Measurements from ENCODE around the gene FBXO36.
"Not testable (repeated sequence)": the region's sequence is repeated elsewhere in the genome, so short reads cannot be mapped to it uniquely, and the experiment has no call there.

Gene FBXO36, protein sequence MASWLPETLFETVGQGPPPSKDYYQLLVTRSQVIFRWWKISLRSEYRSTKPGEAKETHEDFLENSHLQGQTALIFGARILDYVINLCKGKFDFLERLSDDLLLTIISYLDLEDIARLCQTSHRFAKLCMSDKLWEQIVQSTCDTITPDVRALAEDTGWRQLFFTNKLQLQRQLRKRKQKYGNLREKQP

DNA sequence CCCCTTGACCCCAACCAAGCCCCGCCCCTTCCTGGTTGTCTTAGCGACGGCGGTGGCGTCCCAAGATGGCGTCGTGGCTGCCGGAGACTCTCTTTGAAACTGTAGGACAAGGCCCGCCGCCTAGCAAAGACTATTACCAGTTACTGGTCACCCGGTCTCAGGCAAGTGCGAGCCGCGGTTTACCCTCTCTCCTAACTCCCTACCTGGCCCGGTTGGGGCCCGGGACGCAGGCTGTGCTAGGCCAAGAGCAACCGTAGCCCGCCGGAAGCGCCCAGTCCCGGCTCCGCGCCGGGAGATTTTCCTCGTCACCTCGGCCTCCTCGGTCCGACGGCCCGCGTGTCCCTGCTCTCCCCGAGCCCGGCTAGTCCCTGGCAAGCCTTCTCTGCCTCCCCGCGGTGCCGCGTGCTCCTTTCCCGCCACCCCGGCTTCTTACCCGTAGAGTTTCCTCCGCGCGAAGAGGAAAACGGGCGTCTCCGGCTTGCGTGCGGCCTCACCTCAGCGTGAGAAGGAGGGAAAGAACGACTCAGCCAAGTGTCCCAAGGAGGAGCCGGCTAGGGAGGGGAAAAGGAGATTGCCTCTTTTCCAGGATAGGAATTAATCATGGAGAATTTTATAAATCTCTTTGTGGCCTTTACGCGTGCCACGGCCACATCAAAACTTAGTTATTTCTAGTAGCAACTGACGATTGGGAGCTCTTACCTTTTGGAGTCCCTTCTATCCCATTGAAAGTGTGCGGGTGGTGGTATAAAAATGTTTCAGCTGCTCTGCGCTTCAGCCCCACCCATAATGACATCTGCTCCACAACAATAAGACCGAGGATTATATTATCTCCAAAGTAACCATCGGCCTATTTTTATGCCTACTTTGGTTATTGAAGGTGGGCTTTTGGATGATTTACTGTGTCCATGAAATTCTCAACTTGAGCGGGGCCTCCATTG lies at the start of gene FBXO36:
TSS of gene FBXO36 (plus strand) at position 55 of the 938 bp plus-strand sequence. CDS start at position 66, 11 bp downstream.
- in situ Hi-C loops (cut with MboI; ENCODE audit: low sequenced_read_pairs) = no loop called here

DNA sequence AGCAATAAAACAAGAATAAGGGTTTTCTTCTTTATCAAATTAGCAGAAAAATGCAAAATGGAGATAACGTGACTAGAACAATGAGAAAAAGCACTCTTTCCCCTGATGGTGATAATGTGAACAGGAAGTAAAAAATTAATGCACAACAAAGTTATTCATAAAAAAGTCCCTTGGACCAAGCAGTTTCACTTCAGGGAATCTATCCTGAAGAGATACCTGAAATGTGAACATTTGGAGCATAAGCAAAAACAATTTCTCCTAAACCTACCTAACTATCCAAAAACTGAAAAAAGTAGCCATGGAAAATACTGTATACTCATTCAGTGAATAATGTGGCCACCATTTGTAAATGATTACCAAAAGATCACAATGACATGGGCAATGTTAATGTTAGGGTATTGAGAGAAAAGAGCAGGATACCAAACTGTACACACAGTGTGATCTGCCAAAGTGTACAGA lies 49.2 kb upstream of the FBXO36 start:
- in situ Hi-C loops (cut with MboI; ENCODE audit: low sequenced_read_pairs) = no loop called here

DNA sequence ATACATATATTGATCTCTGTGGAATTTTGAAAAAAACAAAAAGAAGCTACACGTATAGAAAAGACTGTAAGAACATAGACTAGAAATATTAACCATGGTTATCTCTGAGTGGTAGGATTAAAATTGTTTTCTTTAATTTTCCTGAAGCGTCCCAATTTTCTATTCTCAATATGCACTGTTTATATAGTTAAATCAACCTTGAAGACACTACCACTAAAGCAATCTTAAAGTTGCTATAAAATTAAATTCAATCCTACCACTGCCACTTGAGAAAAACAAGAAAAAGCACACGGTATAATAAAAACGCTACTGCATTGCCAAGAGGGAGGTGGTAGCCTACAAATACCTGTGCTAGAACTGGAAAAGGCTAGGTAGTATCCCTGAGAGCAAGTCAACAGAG lies 47.7 kb upstream of the FBXO36 start:
- in situ Hi-C loops (cut with MboI; ENCODE audit: low sequenced_read_pairs) = no loop called here

DNA sequence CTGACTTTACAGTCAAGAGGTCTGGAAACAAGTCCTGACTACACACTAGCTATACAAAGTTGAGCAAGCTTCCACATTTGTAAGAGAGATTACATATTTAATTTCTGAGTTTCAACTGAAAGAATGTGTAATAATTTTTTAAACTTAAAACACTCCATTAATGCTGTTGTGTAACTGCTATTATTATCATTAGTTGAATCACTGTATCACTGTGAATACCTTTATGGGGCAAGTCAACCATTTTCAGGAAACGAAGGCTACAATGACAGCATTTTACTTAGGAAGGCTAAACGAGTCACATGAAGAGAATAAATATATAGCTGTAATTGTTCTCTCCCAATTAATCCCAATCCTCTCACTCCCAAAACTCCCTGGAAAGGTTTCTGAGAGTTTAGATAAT lies 46.8 kb upstream of the FBXO36 start:
- in situ Hi-C loops (cut with MboI; ENCODE audit: low sequenced_read_pairs) = no loop called here

DNA sequence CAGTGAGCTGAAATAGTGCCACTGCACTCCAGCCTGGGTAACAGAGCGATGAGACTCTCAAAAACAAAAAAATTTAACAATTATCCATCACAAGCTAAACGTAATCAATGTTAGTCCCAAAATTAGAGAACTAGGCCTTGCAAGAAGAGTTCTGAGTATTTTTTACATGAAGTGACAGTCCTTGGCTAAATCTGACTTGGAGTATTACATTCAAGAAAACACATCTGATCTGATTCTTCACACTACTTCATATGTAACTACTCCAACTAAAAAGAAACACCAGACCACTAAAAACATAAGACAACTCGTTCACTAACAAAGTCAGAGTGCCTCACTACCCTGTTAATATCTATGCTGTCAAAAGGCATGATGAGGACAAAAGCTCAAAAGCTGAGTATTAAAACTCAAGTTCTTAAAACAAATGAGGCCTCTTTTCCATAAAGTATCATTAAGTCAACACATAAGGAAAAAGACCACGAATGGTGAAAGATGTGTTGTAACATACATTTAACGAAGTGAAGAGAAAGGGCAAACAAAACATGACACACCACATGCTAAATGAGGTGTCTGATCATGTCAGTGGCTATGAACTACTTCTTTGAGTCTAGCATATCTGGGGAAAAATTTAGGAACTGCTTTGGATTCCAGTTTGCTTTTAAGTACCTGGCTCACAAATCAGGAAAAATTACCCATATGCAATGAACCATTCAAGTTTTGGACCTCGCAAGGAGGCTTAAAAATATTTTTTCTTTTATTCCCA lies 42.9 kb upstream of the FBXO36 start:
- in situ Hi-C loops (cut with MboI; ENCODE audit: low sequenced_read_pairs) = no loop called here

DNA sequence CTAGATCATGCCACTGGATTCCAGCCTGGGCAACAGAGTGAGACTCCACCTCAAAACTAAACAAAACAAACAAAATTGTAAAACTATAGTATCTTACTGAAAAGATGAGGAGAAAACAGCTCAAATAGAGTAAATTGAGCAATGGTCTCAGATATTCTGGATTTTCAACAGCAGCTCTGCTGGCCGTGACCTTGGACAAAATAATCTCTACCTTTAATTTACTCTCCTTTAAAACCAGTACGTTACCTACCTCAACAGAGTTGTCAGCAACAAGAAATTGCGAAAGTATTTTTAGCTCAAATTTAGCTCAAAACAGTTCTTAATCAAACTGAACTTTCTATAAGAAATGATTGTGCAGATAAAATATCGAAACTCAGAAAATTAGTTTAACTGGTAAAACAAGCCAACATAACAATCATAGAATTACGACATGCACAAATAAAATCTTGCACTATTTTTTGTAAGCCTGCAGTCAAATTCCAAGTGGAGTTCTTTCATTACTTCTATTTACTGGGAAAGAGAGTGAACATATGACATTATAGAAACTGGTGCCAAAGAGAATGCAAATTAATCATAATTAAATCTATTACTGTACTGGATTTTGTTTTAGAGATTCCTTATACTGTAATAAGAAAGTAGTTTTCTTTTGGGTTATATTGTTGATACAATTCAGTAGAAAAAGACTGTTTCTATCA lies 41.3 kb upstream of the FBXO36 start:
- in situ Hi-C loops (cut with MboI; ENCODE audit: low sequenced_read_pairs) = no loop called here

DNA sequence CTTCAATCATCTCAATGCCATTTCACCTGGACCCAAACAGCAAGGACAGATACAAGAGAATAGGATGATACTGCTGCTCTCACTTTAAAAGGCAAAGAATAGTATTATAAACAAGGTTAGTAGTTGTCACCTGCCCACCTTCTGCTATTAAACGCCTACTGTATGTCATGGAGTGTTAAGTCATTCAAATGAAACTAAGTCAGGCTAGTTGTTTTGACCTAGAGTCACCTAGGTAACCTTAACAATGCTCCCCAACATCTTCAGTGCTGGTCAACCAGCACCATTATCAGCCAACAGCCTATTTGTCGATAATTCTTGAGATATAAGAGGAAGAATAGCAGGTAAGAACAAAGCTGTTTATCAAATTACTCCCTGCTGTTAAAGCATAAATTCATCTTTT lies 39.7 kb upstream of the FBXO36 start:
- in situ Hi-C loops (cut with MboI; ENCODE audit: low sequenced_read_pairs) = no loop called here

DNA sequence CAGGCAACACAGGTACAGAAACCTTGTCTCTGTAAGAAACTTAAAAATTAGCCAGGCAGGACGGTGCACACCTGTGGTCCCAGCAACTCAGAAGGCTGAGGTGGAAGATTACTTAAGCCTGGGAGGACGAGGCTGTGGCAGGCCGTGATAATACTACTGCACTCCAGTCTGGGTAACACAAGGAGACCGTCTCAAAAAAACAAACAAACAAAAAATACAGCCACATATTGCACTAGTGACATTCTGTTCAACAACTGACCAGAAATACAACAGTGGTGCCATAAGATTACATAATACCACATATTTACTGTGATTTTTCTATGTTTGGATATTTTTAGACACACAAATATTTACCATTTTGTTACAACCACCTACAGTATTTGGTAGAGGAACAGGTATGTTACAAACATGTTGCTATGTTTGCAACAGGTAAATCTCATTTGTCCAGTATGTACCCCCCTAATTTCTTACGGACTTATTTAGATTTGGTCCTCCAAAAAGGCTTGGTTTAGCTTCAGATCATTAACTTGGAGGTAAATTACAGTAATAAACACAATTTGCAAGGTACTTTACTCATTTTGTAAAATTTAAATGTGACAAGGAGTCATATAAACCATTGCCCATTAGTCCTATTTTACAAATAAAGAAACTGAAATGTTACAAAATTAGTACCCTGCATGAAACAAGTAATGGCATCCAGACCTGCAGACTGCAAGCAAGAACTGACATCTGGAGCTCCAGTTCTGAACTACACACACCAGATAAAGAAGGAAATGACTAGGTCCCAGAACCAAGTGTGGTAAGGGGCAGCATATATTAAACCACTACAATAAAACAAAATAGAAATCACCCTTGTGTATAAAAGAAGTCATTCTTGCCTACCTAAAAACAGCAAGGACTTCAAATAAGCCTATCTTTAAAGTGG lies 37.3 kb upstream of the FBXO36 start:
- in situ Hi-C loops (cut with MboI; ENCODE audit: low sequenced_read_pairs) = no loop called here

DNA sequence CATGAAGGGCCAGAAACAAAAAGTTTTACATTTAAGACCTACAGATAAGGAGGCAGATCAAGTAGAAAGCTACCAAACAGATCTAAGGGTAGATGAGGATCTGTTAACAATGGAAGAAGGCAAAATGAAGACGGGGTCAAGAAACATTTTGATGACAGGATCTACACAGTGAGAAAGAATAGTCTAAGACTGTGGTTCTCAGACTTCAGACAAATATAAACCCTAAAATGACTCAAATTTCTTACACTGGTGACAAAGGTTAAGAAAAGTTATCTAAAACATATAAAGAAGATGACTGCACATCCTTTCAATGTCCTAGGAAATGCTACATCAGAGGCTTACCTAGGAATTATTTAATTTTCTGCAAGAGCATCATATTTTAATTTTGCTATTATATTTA lies 34.9 kb upstream of the FBXO36 start:
- in situ Hi-C loops (cut with MboI; ENCODE audit: low sequenced_read_pairs) = no loop called here

DNA sequence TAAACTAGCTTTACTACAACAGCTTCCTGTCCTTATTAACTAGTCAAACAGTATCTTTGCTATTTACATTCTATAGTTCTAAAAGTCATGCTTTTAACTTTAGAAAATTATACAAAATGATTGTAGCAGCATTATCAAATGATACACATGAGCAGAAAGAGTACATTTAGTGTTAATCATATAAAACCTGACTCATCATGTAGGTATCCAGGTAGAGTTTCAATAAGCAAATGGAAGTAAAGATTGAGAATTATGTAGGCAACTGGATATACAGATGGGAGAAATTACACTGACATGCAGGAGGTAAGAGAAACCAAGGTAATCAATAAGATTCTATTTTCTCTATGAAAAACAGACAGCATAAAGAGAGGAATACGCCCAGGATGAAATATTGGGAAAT lies 34.3 kb upstream of the FBXO36 start:
- in situ Hi-C loops (cut with MboI; ENCODE audit: low sequenced_read_pairs) = no loop called here

DNA sequence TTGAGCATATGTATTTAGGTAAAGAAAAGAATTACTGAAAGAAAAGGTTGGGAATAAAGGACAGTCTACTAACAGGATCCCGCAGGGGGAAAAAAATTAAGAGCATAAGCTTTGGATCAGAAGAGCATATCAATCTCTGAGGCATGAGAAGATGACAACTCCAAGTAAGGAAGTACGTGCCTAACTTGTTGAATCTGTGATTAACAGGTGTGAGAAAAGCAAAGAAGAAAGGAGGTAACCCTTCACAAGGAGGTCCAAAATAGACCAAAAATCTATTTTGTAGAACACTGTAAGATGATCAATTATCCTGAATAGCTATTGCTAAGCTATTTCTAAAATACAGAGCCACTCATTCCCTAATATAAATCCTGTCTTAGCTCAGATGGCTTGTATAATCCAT lies 33.3 kb upstream of the FBXO36 start:
- in situ Hi-C loops (cut with MboI; ENCODE audit: low sequenced_read_pairs) = no loop called here

DNA sequence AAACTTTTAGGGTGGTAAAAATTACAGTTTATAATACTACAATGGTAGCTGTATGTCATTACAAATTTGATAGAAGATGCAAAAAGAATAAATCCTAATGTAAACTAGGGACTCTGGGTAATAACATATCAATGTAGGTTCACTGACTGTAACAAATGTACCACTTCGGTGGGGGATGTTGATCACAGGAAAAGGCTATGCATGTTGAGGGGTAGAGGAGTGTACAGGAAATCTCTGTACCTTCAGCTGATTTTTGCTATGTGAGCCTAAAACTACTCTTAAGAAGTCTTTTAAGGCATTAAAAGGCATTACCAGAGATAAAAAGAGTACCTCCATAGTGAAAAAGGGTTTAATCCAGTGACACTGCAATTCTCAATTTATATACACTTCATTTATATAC lies 25.4 kb upstream of the FBXO36 start:
- in situ Hi-C loops (cut with MboI; ENCODE audit: low sequenced_read_pairs) = no loop called here

DNA sequence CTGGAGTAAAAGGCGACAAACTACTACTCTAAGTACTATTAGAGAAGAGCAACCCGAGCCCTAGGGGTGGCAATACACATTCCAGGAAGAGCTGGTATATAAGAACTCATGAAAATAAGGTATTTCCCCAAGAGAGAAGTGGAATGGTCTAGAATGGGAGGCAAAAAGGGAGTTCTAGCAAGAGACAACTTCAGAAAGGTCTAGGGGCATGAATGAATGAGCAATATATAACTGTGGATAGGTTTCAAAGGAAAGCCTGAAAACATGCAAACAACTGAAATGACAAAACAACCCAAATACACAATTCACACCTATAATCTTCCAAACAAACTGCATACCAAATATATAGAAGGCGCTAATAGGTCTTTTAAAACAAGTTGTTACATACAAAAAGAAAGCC lies 22.7 kb upstream of the FBXO36 start:
- in situ Hi-C loops (cut with MboI; ENCODE audit: low sequenced_read_pairs) = no loop called here

DNA sequence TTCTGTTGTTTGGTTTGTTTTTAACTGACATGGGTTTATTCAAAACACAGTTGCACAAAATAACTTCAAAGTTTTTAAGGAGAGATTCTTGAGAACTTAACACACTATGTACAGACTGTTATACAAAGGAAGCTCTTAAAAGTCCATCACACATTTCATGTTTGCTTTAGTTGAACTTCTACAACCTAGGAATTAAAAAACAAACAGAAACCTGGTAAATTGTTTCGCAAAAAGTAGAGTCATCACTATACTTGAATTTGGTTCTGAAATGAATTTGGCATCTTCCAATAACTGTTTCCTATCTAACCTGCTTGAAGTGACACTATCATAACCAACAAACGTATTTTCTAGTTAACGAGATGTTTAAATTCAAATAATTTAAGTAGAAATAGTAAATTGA lies 22.3 kb upstream of the FBXO36 start:
- in situ Hi-C loops (cut with MboI; ENCODE audit: low sequenced_read_pairs) = no loop called here

DNA sequence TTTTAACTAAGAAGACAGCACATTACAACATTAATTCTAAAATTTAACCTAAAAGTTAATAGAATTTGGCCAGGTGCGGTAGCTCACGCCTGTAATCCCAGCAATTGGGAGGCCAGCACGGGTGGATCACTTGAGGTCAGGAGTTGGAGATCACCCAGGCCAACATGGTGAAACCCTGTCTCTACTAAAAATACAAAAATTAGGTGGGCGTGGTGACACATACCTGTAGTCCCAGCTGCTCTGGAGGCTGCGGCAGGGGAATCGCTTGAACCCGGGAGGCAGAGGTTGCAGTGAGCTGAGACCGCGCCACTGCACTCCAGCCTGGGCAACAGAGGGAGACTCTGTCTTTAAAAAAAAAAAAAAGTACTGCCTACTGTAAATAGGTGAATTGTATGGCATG lies 21.8 kb upstream of the FBXO36 start:
- in situ Hi-C loops (cut with MboI; ENCODE audit: low sequenced_read_pairs) = not testable (repeated sequence)

DNA sequence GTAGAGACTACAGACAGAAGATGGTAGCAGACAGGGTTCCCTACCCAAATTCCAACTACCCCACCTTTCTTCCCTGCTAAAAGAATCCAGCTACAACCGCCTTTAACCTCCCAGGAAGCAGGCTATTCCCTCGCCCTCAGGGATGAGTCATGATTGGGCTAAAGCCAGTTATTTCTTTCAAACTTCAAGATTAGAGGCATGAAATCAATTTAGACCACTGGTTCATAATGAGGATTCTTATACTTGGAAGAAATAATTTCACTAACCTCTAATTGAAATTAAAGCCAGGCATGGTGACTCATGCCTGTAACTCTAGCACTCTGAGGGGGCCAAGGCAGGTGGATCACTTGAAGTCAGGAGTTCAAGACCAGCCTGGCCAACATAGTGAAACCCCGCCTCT lies 20.5 kb upstream of the FBXO36 start:
- in situ Hi-C loops (cut with MboI; ENCODE audit: low sequenced_read_pairs) = no loop called here

DNA sequence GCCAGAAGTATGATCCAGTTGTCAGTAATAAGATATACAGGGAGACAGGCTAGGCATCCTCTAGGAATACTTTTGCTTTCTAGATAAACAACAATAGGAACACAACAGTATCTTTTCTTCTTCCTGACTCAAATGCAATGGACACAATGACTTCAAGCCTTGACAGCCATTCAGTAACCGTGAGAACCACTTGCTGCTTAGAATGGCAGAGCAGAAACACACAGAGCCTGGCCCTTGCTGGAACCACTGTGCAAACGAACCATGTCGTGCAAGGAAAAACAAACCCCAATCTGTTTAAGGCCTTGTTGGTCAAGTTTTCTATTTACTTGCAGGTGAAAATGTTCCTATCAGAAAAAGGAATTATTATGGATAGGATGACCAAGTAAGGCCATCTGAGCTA lies 19.3 kb upstream of the FBXO36 start:
- in situ Hi-C loops (cut with MboI; ENCODE audit: low sequenced_read_pairs) = no loop called here

DNA sequence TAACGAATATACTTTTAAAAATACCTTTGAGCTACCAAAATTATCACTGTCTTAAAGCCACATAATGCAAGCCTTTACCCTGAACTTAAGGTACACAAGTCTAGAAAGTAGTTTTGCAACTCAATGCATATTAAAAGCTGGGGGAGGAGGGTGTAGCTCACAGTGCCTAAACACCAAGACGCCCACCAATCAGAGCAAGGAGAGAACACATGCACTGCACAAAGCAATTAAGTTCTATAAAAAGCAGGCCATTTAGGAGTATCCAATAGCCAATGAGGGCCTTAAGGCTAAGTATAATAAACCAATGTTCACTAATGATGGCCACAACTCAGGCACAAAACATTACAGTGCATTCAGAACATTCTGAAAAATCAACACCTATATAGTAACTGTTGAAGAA lies 16.7 kb upstream of the FBXO36 start:
- in situ Hi-C loops (cut with MboI; ENCODE audit: low sequenced_read_pairs) = no loop called here

DNA sequence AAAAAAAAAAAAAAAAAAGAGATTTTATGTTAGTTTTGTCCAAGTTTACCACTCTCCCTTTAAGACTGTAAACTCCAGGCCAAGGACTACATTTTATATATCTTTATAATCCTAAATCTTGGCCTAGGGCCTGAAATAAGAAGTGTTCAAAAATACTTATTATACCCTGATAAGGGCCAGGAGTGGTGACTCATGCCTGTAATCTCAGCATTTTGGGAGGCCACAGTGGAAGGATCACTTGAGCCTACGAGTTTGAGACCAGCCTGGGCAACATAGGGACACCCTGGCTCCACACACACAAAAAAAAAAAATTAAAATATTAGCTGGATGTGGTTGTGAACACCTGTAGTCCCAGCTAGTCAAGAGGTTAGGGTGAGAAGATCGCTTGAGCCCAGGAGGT lies 13.2 kb upstream of the FBXO36 start:
- in situ Hi-C loops (cut with MboI; ENCODE audit: low sequenced_read_pairs) = no loop called here

All from HL-60/S4 treated with retinoic acid at 250 ng/mL for 4 days and 3 days (cell line).